IPS DF 4.7 (cell line): ENCODE results near the gene FXYD1.

Experiments used
- DNase-seq: peaks from one replicate; pipeline ENCODE4 v3.0.0-alpha.2; 2013; ENCODE audit warnings: low spot score; ENCODE audit errors: extremely low read depth

FXYD1 gene

GRCh38 chr19:35107545-35107944 is 31.1 kb upstream of the FXYD1 start:
- DNase-seq = no peak

GRCh38 chr19:35108730-35109129 is 29.9 kb upstream of the FXYD1 start:
- DNase-seq = no peak

- no peak for DNase-seq
Measured at GRCh38 chr19:35109395-35110112, 29.1 kb upstream of the FXYD1 start.

- no peak for DNase-seq
Measured at GRCh38 chr19:35110974-35111373, 27.6 kb upstream of the FXYD1 start.

GRCh38 chr19:35112995-35113688 is 25.5 kb upstream of the FXYD1 start:
- no peak for DNase-seq

- peak; percentile 80 for DNase-seq
Measured at GRCh38 chr19:35114353-35115176, 24.1 kb upstream of the FXYD1 start.

- no peak for DNase-seq
Measured at GRCh38 chr19:35115177-35115951, 23.3 kb upstream of the FXYD1 start, which contains the start of gene FXYD3. FXYD3 (plus strand) TSS chr19:35115823; CDS start chr19:35119377, 3,554 bp downstream.

GRCh38 chr19:35116072-35116801 is 22.4 kb upstream of the FXYD1 start:
- no peak for DNase-seq

- no peak for DNase-seq
Measured at GRCh38 chr19:35117116-35117515, 21.5 kb upstream of the FXYD1 start.

GRCh38 chr19:35117799-35118198 is 20.8 kb upstream of the FXYD1 start:
- no peak for DNase-seq

- no peak for DNase-seq
Measured at GRCh38 chr19:35118268-35119020, 20.2 kb upstream of the FXYD1 start.

- no peak for DNase-seq
Measured at GRCh38 chr19:35119091-35119490, 19.5 kb upstream of the FXYD1 start.

GRCh38 chr19:35119578-35120155 is 19.0 kb upstream of the FXYD1 start:
- no peak for DNase-seq

- DNase-seq = no peak
Measured at GRCh38 chr19:35120492-35120891, 18.1 kb upstream of the FXYD1 start.

- DNase-seq = no peak
Measured at GRCh38 chr19:35120898-35121297, 17.7 kb upstream of the FXYD1 start.

GRCh38 chr19:35122687-35123551 is 15.7 kb upstream of the FXYD1 start:
- DNase-seq = no peak

- DNase-seq = no peak
Measured at GRCh38 chr19:35123573-35123972, 15.1 kb upstream of the FXYD1 start.
